Lung (tissue), 12 donors: ENCODE data around the gene TRMT61A. TPM values are rescaled to one million over a fixed set of nuclear protein-coding genes. Genes with fewer than 3 reads are reported as not detected.

ENCODE experiments used
- ATAC-seq: fragments of 200-7000 bp; cut with Tn5 transposase; one replicate; pipeline ENCODE4 v1.9.1; 2020; ENCODE audit warnings: moderate number of reproducible peaks; ENCODE audit not compliant: insufficient read depth, low FRiP score
- DNase-seq, 3 donors: peaks; one replicate each; pipeline ENCODE4 v3.0.0-alpha.2; 2013 to 2017
- H3K27ac ChIP-seq, 2 donors: one replicate each; pipeline ENCODE4 v1.5.1; 2013; ENCODE audit warnings: mild to moderate bottlenecking in 2 of 2, moderate library complexity in 2 of 2, control low read depth in 1 of 2, inconsistent platforms in 1 of 2, low read depth in 1 of 2, low read length in 1 of 2
- H3K27me3 ChIP-seq, 3 donors: one replicate each; pipeline ENCODE4 v1.5.1; 2013; ENCODE audit warnings: low read length in 2 of 3; ENCODE audit not compliant: control insufficient read depth in 3 of 3, insufficient read depth in 3 of 3
- H3K36me3 ChIP-seq, 4 donors: one replicate each; pipeline ENCODE4 v1.5.1; 2013; ENCODE audit warnings: low read length in 4 of 4, mild to moderate bottlenecking in 1 of 4, moderate library complexity in 1 of 4; ENCODE audit not compliant: control insufficient read depth in 4 of 4, insufficient read depth in 4 of 4
- H3K4me1 ChIP-seq, 5 donors: one replicate each; pipeline ENCODE4 v1.5.1; 2013; ENCODE audit warnings: low read length in 5 of 5, mild to moderate bottlenecking in 2 of 5, moderate library complexity in 1 of 5; ENCODE audit not compliant: control insufficient read depth in 5 of 5, insufficient read depth in 5 of 5
- H3K4me3 ChIP-seq: one replicate; pipeline ENCODE4 v1.5.1; 2013; ENCODE audit warnings: mild to moderate bottlenecking, control low read depth, moderate library complexity
- H3K9ac ChIP-seq, 2 donors: one replicate each; pipeline ENCODE4 v1.5.1; 2013; ENCODE audit warnings: low read length in 2 of 2, control low read depth in 1 of 2; ENCODE audit not compliant: insufficient read depth in 1 of 2
- H3K9me3 ChIP-seq, 4 donors: one replicate each; pipeline ENCODE4 v1.5.1; 2013; ENCODE audit warnings: low read length in 3 of 4, mild to moderate bottlenecking in 1 of 4, moderate library complexity in 1 of 4; ENCODE audit not compliant: control insufficient read depth in 4 of 4, insufficient read depth in 3 of 4
- WGBS, 2 donors: extraction: QIAGEN DNeasy Blood & Tissue Kit; methylation state at CpG; one replicate each; pipeline ENCODE4 v1.1.7; 2013; 5-methylcytosine and 5-hydroxymethylcytosine counted together
- polyA plus RNA-seq, 2 donors: library from polyadenylated mRNA; stranded (reverse); fragments of 200-250 nt; gene quantifications; one replicate each; pipeline ENCODE4 v1.2.1, GENCODE V29; 2013
- total RNA-seq, 2 donors: library from RNA; depleted of rRNA in 1 of 2; stranded (reverse); fragments of >200 nt in 1 of 2; gene quantifications; one replicate each; pipeline ENCODE4 v1.2.1, GENCODE V29; 2014 to 2021
- TF ChIP-seq, protein P1 (sequence below): IDR thresholded peaks from 2 replicates; pipeline ENCODE4 v1.5.1; 2012; ENCODE audit warnings: mild to moderate bottlenecking; ENCODE audit errors: control extremely low read depth, extremely low read depth
- donor health status: control.
- donor health status: control.
- donor health status: Bipolar disorder and iron deficiency.
- donor health status: healthy.
- donor health status: DM: yes; HTN: yes; CAD: no.

TRMT61A gene
- total and polyA plus RNA-seq, 4 donors: 11.9 to 21.5 (median 16.0) TPM

- TF ChIP-seq, protein P1, sequence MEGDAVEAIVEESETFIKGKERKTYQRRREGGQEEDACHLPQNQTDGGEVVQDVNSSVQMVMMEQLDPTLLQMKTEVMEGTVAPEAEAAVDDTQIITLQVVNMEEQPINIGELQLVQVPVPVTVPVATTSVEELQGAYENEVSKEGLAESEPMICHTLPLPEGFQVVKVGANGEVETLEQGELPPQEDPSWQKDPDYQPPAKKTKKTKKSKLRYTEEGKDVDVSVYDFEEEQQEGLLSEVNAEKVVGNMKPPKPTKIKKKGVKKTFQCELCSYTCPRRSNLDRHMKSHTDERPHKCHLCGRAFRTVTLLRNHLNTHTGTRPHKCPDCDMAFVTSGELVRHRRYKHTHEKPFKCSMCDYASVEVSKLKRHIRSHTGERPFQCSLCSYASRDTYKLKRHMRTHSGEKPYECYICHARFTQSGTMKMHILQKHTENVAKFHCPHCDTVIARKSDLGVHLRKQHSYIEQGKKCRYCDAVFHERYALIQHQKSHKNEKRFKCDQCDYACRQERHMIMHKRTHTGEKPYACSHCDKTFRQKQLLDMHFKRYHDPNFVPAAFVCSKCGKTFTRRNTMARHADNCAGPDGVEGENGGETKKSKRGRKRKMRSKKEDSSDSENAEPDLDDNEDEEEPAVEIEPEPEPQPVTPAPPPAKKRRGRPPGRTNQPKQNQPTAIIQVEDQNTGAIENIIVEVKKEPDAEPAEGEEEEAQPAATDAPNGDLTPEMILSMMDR: no peak
- H3K4me1 ChIP-seq: peaks cover under 1 to 47% (median 28%) of the 10 kb centered on the region in 5 donors
- no peak overlapping the region for H3K4me3 ChIP-seq
- H3K9ac ChIP-seq: no peak overlapping the region
- H3K36me3 ChIP-seq: no peaks in the 10 kb centered on the region
- DNase-seq: peak in 1 of 3 donors; percentile 8
- H3K27ac ChIP-seq: no peak overlapping the region
- no peak for ATAC-seq
- no peaks in the 10 kb centered on the region for H3K27me3 ChIP-seq
- 92 to 94% methylated on average over 29 of the region's 29 CpGs for WGBS, 2 donors
- H3K9me3 ChIP-seq: no peaks in the 10 kb centered on the region
These were observed 16.4 kb downstream of the TRMT61A start for GRCh38 chr14:103545219-103545914.

DNA sequence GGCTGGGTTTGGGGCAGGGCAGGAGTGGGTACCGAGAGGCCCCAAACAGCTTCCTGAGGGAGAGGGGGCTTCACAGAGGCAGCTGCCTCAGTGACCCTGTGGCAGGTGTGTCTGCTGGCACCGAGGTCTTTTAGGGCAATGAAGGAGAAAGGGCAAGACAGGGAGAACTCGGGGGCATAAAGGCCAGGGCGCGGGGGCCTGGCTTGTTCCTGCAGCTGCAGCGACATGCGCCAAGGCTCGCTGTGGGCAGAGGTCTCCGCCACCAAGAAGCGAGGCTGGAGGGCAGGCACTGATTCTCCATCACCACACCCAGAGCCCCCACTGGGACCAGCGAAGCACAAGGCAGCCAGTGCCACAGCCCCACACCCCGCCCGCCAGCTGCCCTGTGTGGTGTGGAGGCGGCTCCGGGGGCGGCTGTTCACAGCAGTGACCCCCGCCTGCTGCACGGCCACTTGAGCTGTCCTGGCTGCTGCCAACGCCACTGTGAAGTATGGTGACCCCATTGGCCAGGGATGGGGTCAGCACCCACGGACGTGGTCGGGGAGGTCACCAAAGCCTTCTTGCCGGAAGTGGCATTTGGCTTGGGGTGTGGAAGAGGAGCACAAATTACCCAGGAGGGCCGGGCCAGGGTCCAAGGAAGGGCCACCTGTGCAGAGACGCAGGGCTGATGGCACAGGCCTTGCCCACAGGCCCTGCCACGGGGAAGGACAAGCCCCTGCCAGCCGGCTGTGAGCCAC is 17.1 kb downstream of the TRMT61A start:
- Histone ChIP-seq H3K36me3 (no peaks in the 10 kb centered on the region), H3K4me3 (no peak overlapping the region), H3K27ac (no peak overlapping the region), H3K27me3 (no peaks in the 10 kb centered on the region), H3K9me3 (no peaks in the 10 kb centered on the region), H3K9ac (no peak overlapping the region), H3K4me1 (peaks cover 0 to 42% (median 31%) of the 10 kb centered on the region in 5 donors)
- no peak for ATAC-seq
- WGBS, 2 donors: 85 to 90% methylated on average over 27 of the region's 27 CpGs
- TF ChIP-seq, protein P1: no peak
- no peak for DNase-seq

- WGBS, 2 donors: 26 to 36% methylated on average over 21 of the region's 21 CpGs
- peak; percentile 71 for ATAC-seq
- Histone ChIP-seq H3K9me3 (no peaks in the 10 kb centered on the region), H3K9ac (no peak overlapping the region), H3K27ac (no peak overlapping the region), H3K4me1 (peaks cover 0 to 35% (median 32%) of the 10 kb centered on the region in 5 donors), H3K36me3 (no peaks in the 10 kb centered on the region), H3K27me3 (no peaks in the 10 kb centered on the region), H3K4me3 (no peak overlapping the region)
- TF ChIP-seq, protein P1: peak; percentile 69
- peak in 2 of 3 donors; percentile 52 to 71 for DNase-seq
These were observed 17.9 kb downstream of the TRMT61A start for GRCh38 chr14:103546652-103547454.
